COR-L47 (cell line): ENCODE data around the gene HFM1.
A peak's percentile ranks its signal among the peaks of the same experiment; 100 is the strongest.
"Not testable (repeated sequence)": the region's sequence is repeated elsewhere in the genome, so short reads cannot be mapped to it uniquely, and the experiment has no call there.

Experiments used
- DNase-seq: peaks from one replicate; lab custom pipeline; 2025; lab: John Stamatoyannopoulos, UW

The HFM1 gene

GRCh38 chr1:91404151-91405012, at the start of gene HFM1:
TSS of gene HFM1 (minus strand) at chr1:91404837. CDS start at chr1:91401082, 3,755 bp downstream.
- peak; percentile 89 for DNase-seq

- no peak for DNase-seq
These were observed 49.5 kb upstream of the HFM1 start for GRCh38 chr1:91454136-91454535.

GRCh38 chr1:91450260-91450659, 45.6 kb upstream of the HFM1 start:
- no peak for DNase-seq

DNA sequence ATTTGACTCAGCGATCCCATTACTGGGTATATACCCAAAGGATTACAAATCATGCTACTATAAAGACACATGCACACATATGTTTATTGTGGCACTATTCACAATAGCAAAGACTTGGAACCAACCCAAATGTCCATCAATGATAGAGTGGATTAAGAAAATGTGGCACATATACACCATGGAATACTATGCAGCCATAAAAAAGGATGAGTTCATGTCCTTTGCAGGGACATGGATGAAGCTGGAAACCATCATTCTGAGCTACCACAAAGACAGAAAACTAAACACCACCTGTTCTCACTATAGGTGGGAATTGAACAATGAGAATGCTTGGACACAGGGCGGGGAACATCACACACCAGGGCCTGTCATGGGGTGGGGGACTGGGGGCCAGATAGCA, 43.1 kb upstream of the HFM1 start:
- not testable (repeated sequence) for DNase-seq

DNA sequence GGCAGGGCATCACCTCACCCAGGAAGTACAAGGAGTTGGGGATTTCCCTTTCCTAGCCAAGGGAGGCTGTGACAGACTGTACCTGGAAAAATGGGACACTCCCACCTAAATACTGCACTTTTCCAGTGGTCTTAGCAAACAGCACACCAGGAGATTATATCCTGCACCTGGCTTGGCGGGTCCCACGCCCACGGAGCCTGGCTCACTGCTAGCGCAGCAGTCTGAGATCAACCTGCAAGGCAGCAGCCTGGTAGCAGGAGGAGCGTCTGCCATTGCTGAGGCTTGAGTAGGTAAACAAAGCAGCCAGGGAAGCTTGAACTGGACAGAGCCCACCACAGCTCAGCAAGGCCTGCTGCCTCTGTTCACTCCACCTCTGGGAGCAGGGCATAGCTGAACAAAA, 37.3 kb upstream of the HFM1 start:
- not testable (repeated sequence) for DNase-seq

GRCh38 chr1:91440847-91441246, 36.2 kb upstream of the HFM1 start:
- no peak for DNase-seq

- DNase-seq: no peak
These were observed 34.4 kb upstream of the HFM1 start for GRCh38 chr1:91439016-91439415.

DNA sequence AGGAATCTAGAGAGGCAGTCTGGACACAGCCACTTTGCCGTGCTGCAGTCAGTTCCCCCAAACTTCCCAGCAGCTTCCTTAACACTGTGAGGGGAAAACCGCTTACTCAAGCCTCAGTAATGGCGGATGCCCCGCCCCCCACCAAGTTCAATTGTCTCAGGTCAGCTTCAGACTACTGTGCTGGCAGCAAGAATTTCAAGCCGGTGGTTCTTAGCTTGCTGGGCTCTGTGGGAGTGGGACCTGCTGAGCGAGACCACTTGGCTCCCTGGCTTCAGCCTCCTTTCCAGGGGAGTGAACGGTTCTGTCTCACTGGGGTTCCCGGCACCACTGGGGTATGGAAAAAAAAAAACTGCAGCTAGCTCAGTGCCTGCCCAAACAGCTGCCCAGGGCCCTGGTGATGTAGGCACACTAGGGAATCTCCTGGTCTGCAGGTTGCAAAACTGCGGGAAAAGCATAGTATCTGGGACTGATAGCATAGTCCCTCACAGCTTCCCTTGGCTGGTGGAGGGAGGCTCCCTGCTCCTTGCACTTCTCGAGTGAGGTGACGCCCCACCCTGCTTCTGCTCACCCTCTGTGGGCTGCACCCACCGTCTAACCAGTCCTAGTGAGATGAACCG, 23.7 kb upstream of the HFM1 start:
- DNase-seq: no peak

- peak; percentile 25 for DNase-seq
These were observed 23.1 kb upstream of the HFM1 start for GRCh38 chr1:91427741-91428140.

DNA sequence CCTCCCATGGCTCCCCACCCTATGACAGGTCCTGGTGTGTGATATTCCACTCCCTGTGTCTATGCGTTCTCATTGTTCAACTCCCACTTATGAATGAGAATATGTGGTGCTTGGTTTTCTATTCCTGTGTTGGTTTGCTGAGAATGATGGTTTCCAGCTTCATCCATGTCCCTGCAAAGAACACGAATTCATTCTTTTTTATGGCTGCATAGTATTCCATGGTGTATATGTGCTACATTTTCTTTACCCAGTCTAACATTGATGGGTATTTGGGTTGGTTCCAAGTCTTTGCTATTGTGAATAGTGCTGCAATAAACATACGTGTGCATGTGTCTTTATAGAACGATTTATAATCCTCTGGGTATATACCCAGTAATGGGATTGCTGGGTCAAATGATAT, 17.9 kb upstream of the HFM1 start:
- not testable (repeated sequence) for DNase-seq

GRCh38 chr1:91412371-91412770, 7.7 kb upstream of the HFM1 start:
- no peak for DNase-seq

- no peak for DNase-seq
These were observed 2.2 kb upstream of the HFM1 start for GRCh38 chr1:91406773-91407389.

DNA sequence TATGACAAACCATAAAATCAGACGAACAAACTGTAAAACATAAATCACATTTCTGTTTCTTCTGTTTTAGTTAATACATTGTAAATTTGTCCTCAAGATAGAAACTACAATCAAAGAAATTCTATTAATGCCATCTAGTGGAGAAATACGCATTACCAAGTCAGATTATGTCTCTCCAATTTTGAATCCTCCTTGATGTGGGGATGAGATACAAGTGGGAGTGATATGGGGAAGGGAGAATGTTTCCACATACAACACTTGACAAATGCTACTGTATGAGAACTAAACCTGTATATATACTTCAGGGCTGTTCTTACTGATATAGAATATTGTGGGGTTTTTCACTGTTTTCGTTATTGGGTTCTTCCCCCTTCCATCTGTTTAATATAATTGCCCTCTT, 2.6 kb downstream of the HFM1 start:
- peak; percentile 11 for DNase-seq

GRCh38 chr1:91400133-91400725, 4.4 kb downstream of the HFM1 start:
- no peak for DNase-seq

DNA sequence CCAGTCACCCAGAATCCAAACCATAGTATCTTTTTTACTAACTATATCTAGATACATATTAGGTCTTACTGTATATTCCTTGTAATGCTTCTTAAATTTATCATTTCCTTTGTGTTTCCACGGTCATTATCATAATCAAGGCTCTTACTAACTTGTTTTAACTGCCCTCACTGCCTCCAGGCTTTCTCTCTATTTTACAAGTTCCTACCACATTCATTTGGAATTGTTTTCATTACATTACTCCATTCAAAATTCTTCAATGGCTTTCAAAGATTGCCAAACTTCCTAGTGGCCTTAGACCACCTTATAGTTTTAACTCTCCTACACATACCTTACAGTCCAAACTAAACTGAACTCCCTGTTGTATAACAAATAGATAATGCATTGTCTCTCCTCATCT, 6.3 kb downstream of the HFM1 start:
- DNase-seq: no peak

GRCh38 chr1:91397605-91398004, 7.0 kb downstream of the HFM1 start:
- DNase-seq: peak; percentile 16

DNA sequence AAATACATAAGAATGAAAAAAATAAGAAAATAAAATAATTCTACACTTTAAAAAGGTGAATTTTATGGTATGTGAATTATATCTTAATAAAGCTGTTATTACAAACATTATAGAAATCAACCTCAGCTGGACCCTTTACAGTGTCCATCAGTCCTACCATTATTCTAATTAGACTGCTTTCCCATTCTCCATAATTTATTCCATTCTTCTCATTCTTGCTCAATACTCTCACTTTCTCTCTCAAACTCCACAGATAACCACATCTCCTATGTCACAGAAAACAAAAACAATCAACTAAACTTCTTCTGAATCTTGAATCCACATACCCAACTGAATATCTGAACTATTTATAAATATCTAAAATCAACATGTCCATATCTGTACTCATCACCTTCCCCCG, 11.6 kb downstream of the HFM1 start:
- no peak for DNase-seq

- no peak for DNase-seq
These were observed 18.5 kb downstream of the HFM1 start for GRCh38 chr1:91386109-91386508.

- DNase-seq: no peak
These were observed 21.2 kb downstream of the HFM1 start for GRCh38 chr1:91383456-91383855.

DNA sequence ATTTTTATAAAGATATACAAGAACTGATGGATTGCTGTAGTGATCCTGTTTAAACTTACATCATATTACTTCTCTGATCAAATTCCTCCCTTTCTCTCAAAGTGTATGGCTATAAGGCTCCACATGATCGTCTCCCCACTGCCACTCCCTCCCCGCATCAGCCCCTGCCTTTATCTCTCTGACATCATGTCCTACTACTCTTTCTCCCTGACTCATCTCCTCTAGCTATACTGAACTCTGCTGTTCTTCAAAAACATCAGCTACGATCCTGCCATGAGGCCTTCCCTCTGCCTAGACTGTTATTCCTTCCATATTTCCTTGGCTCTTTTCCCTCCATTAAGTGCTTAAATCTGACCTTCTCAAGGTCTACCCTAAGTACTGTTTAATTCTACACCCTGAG, 22.8 kb downstream of the HFM1 start:
- no peak for DNase-seq

- no peak for DNase-seq
These were observed 30.6 kb downstream of the HFM1 start for GRCh38 chr1:91374086-91374485.

- not testable (repeated sequence) for DNase-seq
These were observed 32.4 kb downstream of the HFM1 start for GRCh38 chr1:91372230-91372629.

DNA sequence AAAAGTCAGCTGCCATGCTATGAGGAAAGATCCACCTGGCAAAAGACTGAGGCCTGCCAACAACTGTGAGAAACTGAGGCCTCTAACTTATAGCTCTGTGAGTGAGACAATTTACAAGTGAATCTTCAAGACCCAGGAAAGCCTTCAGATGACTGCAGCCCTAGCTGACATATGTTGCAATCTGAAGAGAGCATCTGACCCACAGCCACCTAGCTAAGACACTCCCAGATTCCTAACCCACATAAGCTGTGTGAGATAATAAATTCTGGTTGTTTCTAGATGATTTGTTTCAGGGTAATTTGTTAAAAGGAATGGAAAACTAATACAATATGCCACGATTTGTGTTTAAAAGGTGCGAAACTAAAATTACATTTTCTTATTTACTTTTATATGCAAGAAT, 55.1 kb downstream of the HFM1 start:
- no peak for DNase-seq
